K562 (cell line): ENCODE measurements around the gene ADD3. TPM values are rescaled to one million over a fixed set of nuclear protein-coding genes. Genes with fewer than 3 reads are reported as not detected.
A peak's percentile ranks its signal among the peaks of the same experiment; 100 is the strongest.

ENCODE experiments used
- ATAC-seq: fragments of 200-7000 bp; cut with Tn5 transposase; 3 replicates; pipeline ENCODE4 v1.9.1; 2020; ENCODE audit warnings: moderate library complexity
- BruUV-seq: library from RNA; stranded (reverse); fragments of 400-500 nt; replicated peaks from 2 replicates; lab custom pipeline; 2021; lab: Mats Ljungman, UMichigan
- CTCF ChIA-PET: fragments of 300-600 bp; formaldehyde crosslinking; extraction: SDS; loops from one replicate; lab custom pipeline; 2021; ENCODE audit warnings: low intra/inter-chr PET ratio; lab: Yijun Ruan, JAX
- POLR2A ChIA-PET: fragments of 300-600, 350-650 bp; sonication (Branson Sonifier 250); formaldehyde crosslinking; extraction: SDS; loops from one replicate; lab custom pipeline; 2021; ENCODE audit warnings: antibody characterized with exemption, inconsistent platforms; lab: Yijun Ruan, JAX
- DNase-seq, 4 experiments: peaks; one replicate each; pipeline versions ENCODE4 v3.0.0 to v3.0.0-alpha.2; 2011 to 2018; ENCODE audit warnings: low spot score in 3 of 4, mixed read lengths in 3 of 4; ENCODE audit errors: extremely low read depth in 1 of 4
- FAIRE-seq: peaks from 2 replicates; lab custom pipeline; 2011; peaks lifted over from hg19 to GRCh38; lab: Jason Lieb, UNC
- H2AFZ ChIP-seq: 2 replicates; pipeline ENCODE4 v1.6.0; 2011; ENCODE audit warnings: low read depth, low read length, control low read depth, inconsistent platforms
- H3K27ac ChIP-seq: fragments of 200-600 bp; 3 replicates; pipeline ENCODE4 v1.8.0; 2011; ENCODE audit warnings: low read depth, mild to moderate bottlenecking, control low read depth, inconsistent platforms, low read length, moderate library complexity, mixed read lengths; ENCODE audit errors: extremely low read depth
- H3K27me3 ChIP-seq, 2 experiments: fragments of 300-600 bp in 1 of 2; 2 replicates in 1 of 2; 3 replicates in 1 of 2; pipeline versions ENCODE4 v1.6.0 to v1.8.0; 2011; ENCODE audit warnings: inconsistent platforms in 2 of 2, low read length in 2 of 2, mild to moderate bottlenecking in 1 of 2, mixed read lengths in 1 of 2, moderate library complexity in 1 of 2; ENCODE audit not compliant: control insufficient read depth in 2 of 2, insufficient read depth in 2 of 2
- H3K36me3 ChIP-seq: fragments of 300-600 bp; 3 replicates; pipeline ENCODE4 v1.8.0; 2011; ENCODE audit warnings: mild to moderate bottlenecking, low read length, inconsistent platforms; ENCODE audit not compliant: control insufficient read depth, insufficient read depth
- H3K4me1 ChIP-seq, 2 experiments: fragments of 200-600 bp in 1 of 2; replicated peaks in 1 of 2; 2 replicates in 1 of 2; 3 replicates in 1 of 2; pipeline versions ENCODE4 v1.5.1 to v1.8.0; 2011; ENCODE audit warnings: inconsistent platforms in 2 of 2, low read length in 2 of 2, mild to moderate bottlenecking in 1 of 2, mixed read lengths in 1 of 2, moderate library complexity in 1 of 2; ENCODE audit not compliant: control insufficient read depth in 2 of 2, insufficient read depth in 2 of 2
- H3K4me2 ChIP-seq: 2 replicates; pipeline ENCODE4 v1.6.1; 2011; ENCODE audit warnings: low read length, control low read depth, inconsistent platforms, mixed read lengths; ENCODE audit not compliant: insufficient read depth
- H3K4me3 ChIP-seq: fragments of 200-600 bp; sonication (generic), shearing (Covaris generic); 2 replicates; pipeline ENCODE4 v1.5.1; 2016; ENCODE audit warnings: control low read depth, inconsistent platforms
- H3K79me2 ChIP-seq: fragments of 200-600 bp; 3 replicates; pipeline ENCODE4 v1.8.0; 2011; ENCODE audit warnings: low read length, inconsistent platforms; ENCODE audit not compliant: control insufficient read depth, insufficient read depth
- H3K9ac ChIP-seq, 2 experiments: 2 replicates each; pipeline versions ENCODE4 v1.6.0 to v1.6.1; 2011; ENCODE audit warnings: low read depth in 2 of 2, low read length in 2 of 2, control low read depth in 1 of 2, inconsistent platforms in 1 of 2, mild to moderate bottlenecking in 1 of 2, mixed read lengths in 1 of 2; ENCODE audit not compliant: insufficient read depth in 1 of 2
- H3K9me1 ChIP-seq: one replicate; pipeline ENCODE4 v1.6.0; 2011; ENCODE audit warnings: inconsistent platforms, mild to moderate bottlenecking, low read length, moderate library complexity; ENCODE audit not compliant: control insufficient read depth, insufficient read depth
- H3K9me3 ChIP-seq: replicated peaks from 2 replicates; pipeline ENCODE4 v1.5.1; 2011; ENCODE audit warnings: low read depth, low read length, inconsistent platforms; ENCODE audit not compliant: control insufficient read depth, insufficient read depth
- H4K20me1 ChIP-seq: replicated peaks from 2 replicates; pipeline ENCODE4 v1.6.1; 2011; ENCODE audit warnings: low read length, inconsistent platforms, mixed read lengths; ENCODE audit not compliant: control insufficient read depth, insufficient read depth
- ASH1L ChIP-seq: fragments of 450-650 bp; IDR thresholded peaks from 2 replicates; pipeline ENCODE4 v1.6.1; 2018; ENCODE audit warnings: borderline replicate concordance, mild to moderate bottlenecking, low read depth; ENCODE audit not compliant: partially characterized antibody
- C11orf30 ChIP-seq: fragments of 450-650 bp; IDR thresholded peaks from 2 replicates; pipeline ENCODE4 v1.6.1; 2016; ENCODE audit warnings: low read depth, mild to moderate bottlenecking
- FUS ChIP-seq: fragments of 200-400 bp; formaldehyde crosslinking; optimal IDR thresholded peaks from 2 replicates; pipeline ENCODE3; 2017; ENCODE audit warnings: low read depth, low read length
- GTF2E2 ChIP-seq: fragments of 200-800 bp; sonication (Bioruptor generic); IDR thresholded peaks from 2 replicates; pipeline ENCODE4 v1.6.1; 2016; ENCODE audit warnings: missing genetic modification characterization, missing compliant biosample characterization
- NBN ChIP-seq: fragments of 450-650 bp; IDR thresholded peaks from 2 replicates; pipeline ENCODE4 v1.6.1; 2016; ENCODE audit warnings: low read depth, mild to moderate bottlenecking
- PHB2 ChIP-seq: fragments of 450-650 bp; IDR thresholded peaks from 2 replicates; pipeline ENCODE4 v1.6.1; 2017; ENCODE audit warnings: low read depth
- PHF20 ChIP-seq: fragments of 450-650 bp; IDR thresholded peaks from 2 replicates; pipeline ENCODE4 v1.6.1; 2018; ENCODE audit not compliant: partially characterized antibody
- SLC30A9 ChIP-seq: fragments of 250-450 bp; sonication (Bioruptor Pico); IDR thresholded peaks from 2 replicates; pipeline ENCODE4 v1.8.0; 2022; ENCODE audit warnings: mild to moderate bottlenecking, moderate library complexity
- SMARCA5 ChIP-seq: fragments of 450-650 bp; IDR thresholded peaks from 2 replicates; pipeline ENCODE4 v1.6.1; 2016
- TAF15 ChIP-seq: fragments of 200-400 bp; formaldehyde crosslinking; IDR thresholded peaks from 2 replicates; pipeline ENCODE4 v1.6.1; 2017; ENCODE audit warnings: mild to moderate bottlenecking, low read depth, low read length, moderate library complexity
- ZNF316 ChIP-seq: fragments of 450-650 bp; IDR thresholded peaks from 2 replicates; pipeline ENCODE4 v1.6.1; 2016
- ZNF436 ChIP-seq: fragments of 250-450, 450-650 bp; sonication (Bioruptor Pico); formaldehyde crosslinking; IDR thresholded peaks from 2 replicates; pipeline ENCODE4 v1.7.0; 2020; ENCODE audit warnings: mild to moderate bottlenecking
- WGBS: fragments of 100-300 bp; shearing (Covaris generic); methylation state at CpG from one replicate; pipeline ENCODE4 v1.1.6; 2016; ENCODE audit warnings: low coverage, mixed read lengths; ENCODE audit not compliant: insufficient coverage; ENCODE audit errors: missing lambda C conversion rate; 5-methylcytosine and 5-hydroxymethylcytosine counted together
- in situ Hi-C: fragments of 300-500 bp; cut with MboI; formaldehyde crosslinking; loops from 4 replicates; pipeline ENCODE4 v1.15.0; 2018; ENCODE audit warnings: inconsistent platforms, mixed read lengths
- intact Hi-C: fragments of 100-400 bp; cut with micrococcal nuclease; formaldehyde crosslinking; loops from 2 replicates; pipeline ENCODE4 v1.14.2; 2022
- polyA plus RNA-seq, 8 experiments: library from polyadenylated mRNA; depleted of rRNA in 4 of 8; stranded (reverse) in 5 of 8; unstranded in 3 of 8; fragments of >200 nt; fragmentation: Nextera tagmentation in 2 of 8; fragmentation: Illumina TruSeq in 1 of 8; extraction: Ambion mirVana in 2 of 8; extraction: Trizol in 1 of 8; gene quantifications; 2 replicates each; pipeline versions ENCODE4 v1.2.1 to v1.2.3, GENCODE V29; 2011 to 2014; ENCODE audit warnings: inconsistent platforms in 1 of 8, missing spikeins in 1 of 8
- total RNA-seq, 7 experiments: library from RNA; depleted of rRNA in 6 of 7; stranded (reverse); fragments of >200 nt in 6 of 7; fragmentation: Illumina TruSeq in 2 of 7; extraction: Trizol in 2 of 7; gene quantifications; 2 replicates each; pipeline versions ENCODE4 v1.2.1 to v1.2.3, GENCODE V29; 2011 to 2021; ENCODE audit warnings: low replicate concordance in 1 of 7
- TF ChIP-seq, protein P1 (sequence below): fragments of 250-450 bp; sonication (Bioruptor Pico); IDR thresholded peaks from 2 replicates; pipeline ENCODE4 v1.4.0; 2020
- TF ChIP-seq, protein P2 (sequence below): fragments of 250-450 bp; sonication (Bioruptor Pico); IDR thresholded peaks from 2 replicates; pipeline ENCODE4 v1.8.0; 2022; ENCODE audit warnings: inconsistent platforms, mild to moderate bottlenecking, moderate library complexity, borderline replicate concordance
- TF ChIP-seq, protein P3 (sequence below): fragments of 450-650 bp; IDR thresholded peaks from 2 replicates; pipeline ENCODE4 v1.6.1; 2017; ENCODE audit warnings: mild to moderate bottlenecking, moderate library complexity
- TF ChIP-seq, protein P4 (sequence below): fragments of 250-450 bp; sonication (Bioruptor Pico); IDR thresholded peaks from 2 replicates; pipeline ENCODE4 v1.5.0; 2022; ENCODE audit warnings: mild to moderate bottlenecking
- TF ChIP-seq, protein P5 (sequence below): IDR thresholded peaks from 2 replicates; pipeline ENCODE4 v1.6.1; 2016; ENCODE audit warnings: missing genetic modification characterization, missing compliant biosample characterization

Gene ADD3
- total and polyA plus RNA-seq, 9 of the 15 experiments (the other 6 are each of a cell fraction or from before 2014, with no cell fraction given), result 13.2 to 125 (median 31.7) TPM

DNA sequence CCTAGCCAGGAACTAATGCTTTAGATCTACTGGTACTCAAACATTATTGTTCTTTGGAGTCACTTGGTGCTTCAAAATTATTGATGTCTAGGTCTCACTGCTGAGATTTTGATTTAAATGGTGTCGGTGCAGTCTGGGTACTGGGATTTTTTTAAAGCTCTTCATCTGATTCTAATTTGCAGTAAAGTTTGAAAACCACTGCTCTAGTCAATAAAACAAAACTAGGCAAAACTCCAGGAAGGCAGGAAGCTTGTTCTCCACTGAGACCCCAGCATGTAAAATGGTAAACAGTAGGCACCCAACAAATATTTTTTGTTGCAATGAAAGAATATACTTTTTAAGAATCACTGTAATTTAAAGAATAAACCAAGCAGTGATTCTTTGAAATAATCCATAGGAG, 49.7 kb downstream of the ADD3 start (continued):
- TF ChIP-seq, protein P1, sequence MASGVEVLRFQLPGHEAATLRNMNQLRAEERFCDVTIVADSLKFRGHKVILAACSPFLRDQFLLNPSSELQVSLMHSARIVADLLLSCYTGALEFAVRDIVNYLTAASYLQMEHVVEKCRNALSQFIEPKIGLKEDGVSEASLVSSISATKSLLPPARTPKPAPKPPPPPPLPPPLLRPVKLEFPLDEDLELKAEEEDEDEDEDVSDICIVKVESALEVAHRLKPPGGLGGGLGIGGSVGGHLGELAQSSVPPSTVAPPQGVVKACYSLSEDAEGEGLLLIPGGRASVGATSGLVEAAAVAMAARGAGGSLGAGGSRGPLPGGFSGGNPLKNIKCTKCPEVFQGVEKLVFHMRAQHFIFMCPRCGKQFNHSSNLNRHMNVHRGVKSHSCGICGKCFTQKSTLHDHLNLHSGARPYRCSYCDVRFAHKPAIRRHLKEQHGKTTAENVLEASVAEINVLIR, result no peak
- TF ChIP-seq SLC30A9 (CRISPR knock-in tag) (no peak), PHB2 (no peak), FUS (no peak), PHF20 (no peak), ZNF436 (no peak), C11orf30 (no peak), NBN (no peak), TAF15 (no peak)
- TF ChIP-seq, protein P2, sequence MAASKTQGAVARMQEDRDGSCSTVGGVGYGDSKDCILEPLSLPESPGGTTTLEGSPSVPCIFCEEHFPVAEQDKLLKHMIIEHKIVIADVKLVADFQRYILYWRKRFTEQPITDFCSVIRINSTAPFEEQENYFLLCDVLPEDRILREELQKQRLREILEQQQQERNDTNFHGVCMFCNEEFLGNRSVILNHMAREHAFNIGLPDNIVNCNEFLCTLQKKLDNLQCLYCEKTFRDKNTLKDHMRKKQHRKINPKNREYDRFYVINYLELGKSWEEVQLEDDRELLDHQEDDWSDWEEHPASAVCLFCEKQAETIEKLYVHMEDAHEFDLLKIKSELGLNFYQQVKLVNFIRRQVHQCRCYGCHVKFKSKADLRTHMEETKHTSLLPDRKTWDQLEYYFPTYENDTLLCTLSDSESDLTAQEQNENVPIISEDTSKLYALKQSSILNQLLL (CRISPR knock-in tag), result no peak

DNA sequence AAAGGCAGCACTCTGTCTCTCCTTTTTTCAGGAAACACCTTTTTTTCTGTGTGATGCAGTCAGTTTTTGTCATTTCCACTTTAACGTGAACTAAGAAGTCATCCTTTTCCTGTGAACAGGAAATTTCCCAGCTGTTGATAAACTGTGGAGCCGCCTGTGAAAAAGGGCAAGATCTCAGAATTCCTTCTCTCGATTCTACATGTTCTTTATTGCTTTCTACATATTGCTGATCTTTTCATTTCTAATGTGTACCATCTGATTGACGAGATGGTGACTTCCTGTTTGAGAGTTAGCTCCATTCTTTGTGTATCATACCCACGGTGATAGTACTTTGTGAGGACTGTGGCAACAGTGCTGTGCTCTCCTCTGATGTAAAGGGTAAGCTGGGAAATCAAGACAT, 50.4 kb downstream of the ADD3 start:
- no TSS peak for BruUV-seq
- 0 out of 2 replicates have a peak, but pooled peaks cover 3% of the 10 kb centered on the region for H4K20me1 ChIP-seq
- H3K9me1 ChIP-seq, result no peaks in the 10 kb centered on the region
- no peak overlapping the region for H3K9ac ChIP-seq
- FAIRE-seq, result no peak
- in situ Hi-C loops (no loop called here), intact Hi-C loops (no loop called here)
- DNase-seq, result no peak
- no peak overlapping the region for H2AFZ ChIP-seq
- no peaks in the 10 kb centered on the region for H3K9me3 ChIP-seq
- no peaks in the 10 kb centered on the region for H3K27me3 ChIP-seq
- peaks cover 9% of the 10 kb centered on the region; the same call in 2 of the 3 replicates for H3K79me2 ChIP-seq
- ChIA-PET POLR2A (interaction anchor here (1.3 kb wide), 2 partner anchors 9 to 11 kb away, joined by 3 to 6 read pairs; no protein-coding TSS in a partner anchor), CTCF (no interaction called here)
- no peak overlapping the region for H3K4me3 ChIP-seq
- 34% methylated on average over 5 of the region's 5 CpGs for WGBS
- H3K27ac ChIP-seq, result no peak overlapping the region
- H3K4me1 ChIP-seq, result no peaks in the 10 kb centered on the region; a peak in 3 of 5 replicates
- H3K36me3 ChIP-seq, result no peaks in the 10 kb centered on the region
- ATAC-seq, result no peak
- H3K4me2 ChIP-seq, result no peak overlapping the region
- no peak for TF ChIP-seq SMARCA5
- TF ChIP-seq ASH1L, result no peak
- TF ChIP-seq GTF2E2 (tag), result no peak
- TF ChIP-seq, protein P3, sequence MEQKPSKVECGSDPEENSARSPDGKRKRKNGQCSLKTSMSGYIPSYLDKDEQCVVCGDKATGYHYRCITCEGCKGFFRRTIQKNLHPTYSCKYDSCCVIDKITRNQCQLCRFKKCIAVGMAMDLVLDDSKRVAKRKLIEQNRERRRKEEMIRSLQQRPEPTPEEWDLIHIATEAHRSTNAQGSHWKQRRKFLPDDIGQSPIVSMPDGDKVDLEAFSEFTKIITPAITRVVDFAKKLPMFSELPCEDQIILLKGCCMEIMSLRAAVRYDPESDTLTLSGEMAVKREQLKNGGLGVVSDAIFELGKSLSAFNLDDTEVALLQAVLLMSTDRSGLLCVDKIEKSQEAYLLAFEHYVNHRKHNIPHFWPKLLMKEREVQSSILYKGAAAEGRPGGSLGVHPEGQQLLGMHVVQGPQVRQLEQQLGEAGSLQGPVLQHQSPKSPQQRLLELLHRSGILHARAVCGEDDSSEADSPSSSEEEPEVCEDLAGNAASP, result no peak
- TF ChIP-seq, protein P4, sequence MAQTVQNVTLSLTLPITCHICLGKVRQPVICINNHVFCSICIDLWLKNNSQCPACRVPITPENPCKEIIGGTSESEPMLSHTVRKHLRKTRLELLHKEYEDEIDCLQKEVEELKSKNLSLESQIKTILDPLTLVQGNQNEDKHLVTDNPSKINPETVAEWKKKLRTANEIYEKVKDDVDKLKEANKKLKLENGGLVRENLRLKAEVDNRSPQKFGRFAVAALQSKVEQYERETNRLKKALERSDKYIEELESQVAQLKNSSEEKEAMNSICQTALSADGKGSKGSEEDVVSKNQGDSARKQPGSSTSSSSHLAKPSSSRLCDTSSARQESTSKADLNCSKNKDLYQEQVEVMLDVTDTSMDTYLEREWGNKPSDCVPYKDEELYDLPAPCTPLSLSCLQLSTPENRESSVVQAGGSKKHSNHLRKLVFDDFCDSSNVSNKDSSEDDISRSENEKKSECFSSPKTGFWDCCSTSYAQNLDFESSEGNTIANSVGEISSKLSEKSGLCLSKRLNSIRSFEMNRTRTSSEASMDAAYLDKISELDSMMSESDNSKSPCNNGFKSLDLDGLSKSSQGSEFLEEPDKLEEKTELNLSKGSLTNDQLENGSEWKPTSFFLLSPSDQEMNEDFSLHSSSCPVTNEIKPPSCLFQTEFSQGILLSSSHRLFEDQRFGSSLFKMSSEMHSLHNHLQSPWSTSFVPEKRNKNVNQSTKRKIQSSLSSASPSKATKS (CRISPR knock-in tag), result no peak
- TF ChIP-seq, protein P5, sequence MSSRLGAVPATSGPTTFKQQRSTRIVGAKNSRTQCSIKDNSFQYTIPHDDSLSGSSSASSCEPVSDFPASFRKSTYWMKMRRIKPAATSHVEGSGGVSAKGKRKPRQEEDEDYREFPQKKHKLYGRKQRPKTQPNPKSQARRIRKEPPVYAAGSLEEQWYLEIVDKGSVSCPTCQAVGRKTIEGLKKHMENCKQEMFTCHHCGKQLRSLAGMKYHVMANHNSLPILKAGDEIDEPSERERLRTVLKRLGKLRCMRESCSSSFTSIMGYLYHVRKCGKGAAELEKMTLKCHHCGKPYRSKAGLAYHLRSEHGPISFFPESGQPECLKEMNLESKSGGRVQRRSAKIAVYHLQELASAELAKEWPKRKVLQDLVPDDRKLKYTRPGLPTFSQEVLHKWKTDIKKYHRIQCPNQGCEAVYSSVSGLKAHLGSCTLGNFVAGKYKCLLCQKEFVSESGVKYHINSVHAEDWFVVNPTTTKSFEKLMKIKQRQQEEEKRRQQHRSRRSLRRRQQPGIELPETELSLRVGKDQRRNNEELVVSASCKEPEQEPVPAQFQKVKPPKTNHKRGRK, result no peak
- peak; percentile 53 for TF ChIP-seq ZNF316
